Nephron (organoid): ENCODE results near the gene SNAPC2.

Experiments used
- H3K27ac Mint-ChIP-seq, 3 experiments: 2 replicates each; pipeline ENCODE4 v1.8.0; 2020; ENCODE audit warnings: mixed read lengths in 3 of 3, mild to moderate bottlenecking in 2 of 3, moderate library complexity in 1 of 3
- H3K27me3 Mint-ChIP-seq: 2 replicates; pipeline ENCODE4 v1.8.0; 2021; ENCODE audit warnings: low read depth, mild to moderate bottlenecking, moderate library complexity, mixed read lengths
- H3K36me3 Mint-ChIP-seq: 2 replicates; pipeline ENCODE4 v1.8.0; 2020; ENCODE audit warnings: low read depth, mixed read lengths
- H3K4me1 Mint-ChIP-seq: 2 replicates; pipeline ENCODE4 v1.8.0; 2020; ENCODE audit warnings: mixed read lengths
- H3K4me3 Mint-ChIP-seq, 3 experiments: 2 replicates each; pipeline ENCODE4 v1.8.0; 2020; ENCODE audit warnings: mild to moderate bottlenecking in 3 of 3, mixed read lengths in 3 of 3, moderate library complexity in 2 of 3
- H3K9me3 Mint-ChIP-seq: 2 replicates; pipeline ENCODE4 v1.8.0; 2020; ENCODE audit warnings: mixed read lengths
- TF ChIP-seq, protein P1 (sequence below), 3 experiments: fragments of 200-600 bp; sonication (generic); IDR thresholded peaks; one replicate each; pipeline ENCODE4 v1.5.0; 2021; ENCODE audit warnings: antibody characterized with exemption in 3 of 3; ENCODE audit not compliant: unreplicated experiment in 3 of 3

SNAPC2 gene

DNA sequence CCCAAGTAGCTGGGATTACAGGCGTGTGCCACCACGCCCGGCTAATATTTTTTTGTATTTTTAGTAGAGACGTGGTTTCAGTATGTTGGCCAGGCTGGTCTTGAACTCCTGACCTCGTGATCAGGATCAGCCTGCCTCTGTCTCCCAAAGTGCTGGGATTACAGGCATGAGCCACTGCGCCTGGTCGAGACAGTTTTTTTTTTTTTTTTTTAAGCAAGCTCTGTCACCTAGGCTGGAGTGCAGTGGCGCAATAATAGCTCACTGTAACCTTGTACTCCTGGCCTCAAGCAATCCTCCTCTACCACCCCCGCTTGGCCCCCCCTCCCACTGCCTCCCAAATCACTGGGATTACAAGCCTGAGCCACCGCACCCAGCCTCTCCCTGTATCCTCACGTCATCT lies 22.8 kb upstream of the SNAPC2 start:
- no peaks in the 10 kb centered on the region for H3K36me3 Mint-ChIP-seq
- TF ChIP-seq, protein P1, sequence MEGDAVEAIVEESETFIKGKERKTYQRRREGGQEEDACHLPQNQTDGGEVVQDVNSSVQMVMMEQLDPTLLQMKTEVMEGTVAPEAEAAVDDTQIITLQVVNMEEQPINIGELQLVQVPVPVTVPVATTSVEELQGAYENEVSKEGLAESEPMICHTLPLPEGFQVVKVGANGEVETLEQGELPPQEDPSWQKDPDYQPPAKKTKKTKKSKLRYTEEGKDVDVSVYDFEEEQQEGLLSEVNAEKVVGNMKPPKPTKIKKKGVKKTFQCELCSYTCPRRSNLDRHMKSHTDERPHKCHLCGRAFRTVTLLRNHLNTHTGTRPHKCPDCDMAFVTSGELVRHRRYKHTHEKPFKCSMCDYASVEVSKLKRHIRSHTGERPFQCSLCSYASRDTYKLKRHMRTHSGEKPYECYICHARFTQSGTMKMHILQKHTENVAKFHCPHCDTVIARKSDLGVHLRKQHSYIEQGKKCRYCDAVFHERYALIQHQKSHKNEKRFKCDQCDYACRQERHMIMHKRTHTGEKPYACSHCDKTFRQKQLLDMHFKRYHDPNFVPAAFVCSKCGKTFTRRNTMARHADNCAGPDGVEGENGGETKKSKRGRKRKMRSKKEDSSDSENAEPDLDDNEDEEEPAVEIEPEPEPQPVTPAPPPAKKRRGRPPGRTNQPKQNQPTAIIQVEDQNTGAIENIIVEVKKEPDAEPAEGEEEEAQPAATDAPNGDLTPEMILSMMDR (IDR thresholded peaks at IDR 0.05; ENCODE audit: unreplicated experiment in 3 of 3), result no peak
- H3K4me3 Mint-ChIP-seq, result no peak overlapping the region

DNA sequence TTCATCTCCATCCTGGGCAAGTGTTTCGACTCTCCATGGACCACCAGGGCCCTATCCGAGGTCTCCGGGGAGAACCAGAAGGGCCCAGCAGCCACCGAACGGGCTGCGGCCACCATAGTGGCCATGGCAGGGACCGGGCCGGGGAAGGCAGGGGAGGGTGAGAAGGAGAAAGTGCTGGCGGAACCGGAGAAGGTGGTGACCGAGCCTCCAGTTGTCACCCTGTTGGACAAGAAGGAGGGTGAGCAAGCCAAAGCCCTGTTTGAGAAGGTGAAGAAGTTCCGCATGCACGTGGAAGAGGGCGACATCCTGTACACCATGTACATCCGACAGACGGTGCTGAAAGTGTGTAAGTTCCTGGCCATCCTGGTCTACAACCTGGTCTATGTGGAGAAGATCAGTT lies 21.2 kb upstream of the SNAPC2 start:
- no peak overlapping the region for H3K27ac Mint-ChIP-seq
- TF ChIP-seq, protein P1 (IDR thresholded peaks at IDR 0.05; ENCODE audit: unreplicated experiment in 3 of 3), result no peak
- no peak overlapping the region for H3K4me3 Mint-ChIP-seq
- no peaks in the 10 kb centered on the region for H3K36me3 Mint-ChIP-seq
- H3K9me3 Mint-ChIP-seq, result no peaks in the 10 kb centered on the region
- peaks cover 3% of the 10 kb centered on the region for H3K27me3 Mint-ChIP-seq
- H3K4me1 Mint-ChIP-seq, result peaks cover 8% of the 10 kb centered on the region

More for the DNA sequence above, 22.8 kb upstream of the SNAPC2 start:
- H3K9me3 Mint-ChIP-seq, result no peaks in the 10 kb centered on the region
- no peaks in the 10 kb centered on the region for H3K4me1 Mint-ChIP-seq
- H3K27ac Mint-ChIP-seq, result no peak overlapping the region
- peaks cover 6% of the 10 kb centered on the region for H3K27me3 Mint-ChIP-seq

DNA sequence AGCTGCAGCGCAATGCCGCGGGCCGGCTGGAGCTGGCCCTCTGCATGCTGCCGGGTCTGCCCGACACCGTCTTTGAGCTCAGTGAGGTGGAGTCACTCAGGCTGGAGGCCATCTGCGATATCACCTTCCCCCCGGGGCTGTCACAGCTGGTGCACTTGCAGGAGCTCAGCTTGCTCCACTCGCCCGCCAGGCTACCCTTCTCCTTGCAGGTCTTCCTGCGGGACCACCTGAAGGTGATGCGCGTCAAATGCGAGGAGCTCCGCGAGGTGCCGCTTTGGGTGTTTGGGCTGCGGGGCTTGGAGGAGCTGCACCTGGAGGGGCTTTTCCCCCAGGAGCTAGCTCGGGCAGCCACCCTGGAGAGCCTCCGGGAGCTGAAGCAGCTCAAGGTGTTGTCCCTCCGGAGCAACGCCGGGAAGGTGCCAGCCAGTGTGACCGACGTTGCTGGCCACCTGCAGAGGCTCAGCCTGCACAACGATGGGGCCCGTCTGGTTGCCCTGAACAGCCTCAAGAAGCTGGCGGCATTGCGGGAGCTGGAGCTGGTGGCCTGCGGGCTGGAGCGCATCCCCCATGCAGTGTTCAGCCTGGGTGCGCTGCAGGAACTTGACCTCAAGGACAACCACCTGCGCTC lies 20.3 kb upstream of the SNAPC2 start:
- Mint-ChIP-seq H3K4me1 (peaks cover 11% of the 10 kb centered on the region), H3K9me3 (no peaks in the 10 kb centered on the region), H3K27ac (no peak overlapping the region), H3K27me3 (no peaks in the 10 kb centered on the region), H3K4me3 (no peak overlapping the region), H3K36me3 (no peaks in the 10 kb centered on the region)
- TF ChIP-seq, protein P1 (IDR thresholded peaks at IDR 0.05; ENCODE audit: unreplicated experiment in 3 of 3), result no peak

DNA sequence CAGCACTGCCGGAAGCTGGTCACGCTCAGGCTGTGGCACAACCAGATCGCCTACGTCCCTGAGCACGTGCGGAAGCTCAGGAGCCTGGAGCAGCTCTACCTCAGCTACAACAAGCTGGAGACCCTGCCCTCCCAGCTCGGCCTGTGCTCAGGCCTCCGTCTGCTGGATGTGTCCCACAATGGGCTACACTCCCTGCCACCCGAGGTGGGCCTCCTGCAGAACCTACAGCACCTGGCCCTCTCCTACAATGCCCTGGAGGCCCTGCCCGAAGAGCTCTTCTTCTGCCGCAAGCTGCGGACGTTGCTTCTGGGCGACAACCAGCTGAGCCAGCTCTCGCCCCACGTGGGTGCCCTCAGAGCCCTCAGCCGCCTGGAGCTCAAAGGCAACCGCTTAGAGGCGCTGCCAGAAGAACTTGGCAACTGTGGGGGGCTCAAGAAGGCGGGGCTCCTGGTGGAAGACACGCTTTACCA lies 19.7 kb upstream of the SNAPC2 start:
- H3K27me3 Mint-ChIP-seq, result no peaks in the 10 kb centered on the region
- H3K9me3 Mint-ChIP-seq, result no peaks in the 10 kb centered on the region
- TF ChIP-seq, protein P1 (IDR thresholded peaks at IDR 0.05; ENCODE audit: unreplicated experiment in 3 of 3), result no peak
- no peak overlapping the region for H3K27ac Mint-ChIP-seq
- H3K4me1 Mint-ChIP-seq, result peaks cover 16% of the 10 kb centered on the region
- peak overlapping the region in 1 of 3 experiments; percentile 48 for H3K4me3 Mint-ChIP-seq
- no peaks in the 10 kb centered on the region for H3K36me3 Mint-ChIP-seq

DNA sequence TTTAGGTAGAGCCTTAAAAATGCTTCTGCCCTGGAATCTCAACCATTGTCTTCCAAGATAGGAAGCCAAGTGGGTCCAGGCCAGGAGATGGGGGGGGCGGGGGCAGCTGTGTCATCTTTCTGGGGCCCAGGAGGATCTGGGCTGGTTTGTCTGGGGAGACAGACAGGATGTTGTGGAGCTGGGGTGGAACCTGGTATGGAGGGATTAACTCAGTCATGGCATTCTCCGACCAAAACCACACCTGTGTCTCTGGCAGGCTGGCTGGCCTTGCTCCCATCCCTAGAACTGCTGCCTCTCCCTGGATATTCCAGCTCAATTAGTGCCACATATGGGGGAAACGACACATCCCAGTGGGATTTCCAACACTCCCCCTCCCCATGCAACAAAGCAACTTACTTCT lies 19.2 kb upstream of the SNAPC2 start:
- Mint-ChIP-seq H3K4me1 (peaks cover 21% of the 10 kb centered on the region), H3K36me3 (no peaks in the 10 kb centered on the region), H3K4me3 (peak overlapping the region in 1 of 3 experiments; percentile 71), H3K27me3 (no peaks in the 10 kb centered on the region), H3K27ac (no peak overlapping the region), H3K9me3 (no peaks in the 10 kb centered on the region)
- TF ChIP-seq, protein P1 (IDR thresholded peaks at IDR 0.05; ENCODE audit: unreplicated experiment in 3 of 3), result no peak

DNA sequence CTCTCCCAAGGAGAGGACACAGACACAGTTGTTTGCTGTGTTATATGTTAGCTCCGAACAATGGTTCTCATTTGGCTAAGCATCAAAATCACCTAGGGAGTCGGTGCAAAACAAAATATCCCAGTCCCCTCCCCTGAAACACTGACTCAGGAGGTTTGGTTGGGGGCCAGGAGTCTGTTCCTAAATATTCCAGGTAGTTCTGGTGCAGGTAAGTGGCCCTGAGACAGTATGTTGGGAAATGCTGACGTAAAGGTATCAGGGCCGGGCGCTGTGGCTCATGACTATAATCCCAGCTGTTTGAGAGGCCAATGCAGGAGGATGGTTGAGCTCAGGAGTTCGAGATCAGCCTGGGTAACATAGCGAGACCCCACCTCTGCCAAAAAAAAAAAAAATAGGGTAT lies 18.8 kb upstream of the SNAPC2 start:
- Mint-ChIP-seq H3K36me3 (no peaks in the 10 kb centered on the region), H3K27ac (no peak overlapping the region), H3K27me3 (no peaks in the 10 kb centered on the region), H3K4me3 (peak overlapping the region in 2 of 3 experiments; percentile 34 to 71), H3K4me1 (peaks cover 21% of the 10 kb centered on the region), H3K9me3 (no peaks in the 10 kb centered on the region)
- TF ChIP-seq, protein P1 (IDR thresholded peaks at IDR 0.05; ENCODE audit: unreplicated experiment in 3 of 3), result no peak
